Breast epithelium (tissue), 4 donors: ENCODE measurements around the gene SAC3D1. TPM values are rescaled to one million over a fixed set of nuclear protein-coding genes. Genes with fewer than 3 reads are reported as not detected.

ENCODE experiments used
- DNase-seq, 2 donors: peaks; one replicate each; pipeline ENCODE4 v3.0.0-alpha.2; 2019; ENCODE audit warnings: low spot score in 2 of 2
- H3K27ac ChIP-seq, 2 donors: fragments of 200-600 bp; sonication (generic) in 1 of 2; one replicate each; pipeline ENCODE4 v1.5.1; 2016 to 2019; ENCODE audit warnings: mild to moderate bottlenecking in 1 of 2
- H3K27me3 ChIP-seq, 2 donors: fragments of 200-600 bp; sonication (generic) in 1 of 2; one replicate each; pipeline versions ENCODE4 v1.5.1 to v1.6.0; 2017 to 2019; ENCODE audit warnings: control low read depth in 1 of 2, mild to moderate bottlenecking in 1 of 2
- H3K36me3 ChIP-seq: fragments of 200-600 bp; one replicate; pipeline ENCODE4 v1.5.1; 2019
- H3K4me1 ChIP-seq, 2 donors: fragments of 200-600 bp; sonication (generic); one replicate each; pipeline ENCODE4 v1.5.1; 2016 to 2019; ENCODE audit warnings: control low read depth in 1 of 2
- H3K4me3 ChIP-seq, 3 donors: fragments of 200-600 bp; sonication (generic); 1 replicate in 2 of 3; 2 replicates in 1 of 3; pipeline ENCODE4 v1.5.1; 2016 to 2019; ENCODE audit warnings: mild to moderate bottlenecking in 3 of 3, moderate library complexity in 2 of 3
- H3K9me3 ChIP-seq, 2 donors: fragments of 200-600 bp; sonication (generic) in 1 of 2; one replicate each; pipeline ENCODE4 v1.5.1; 2016 to 2019; ENCODE audit warnings: control low read depth in 1 of 2
- POLR2A ChIP-seq: fragments of 450-650 bp; IDR thresholded peaks from one replicate; pipeline ENCODE4 v1.6.1; 2016; ENCODE audit warnings: antibody characterized with exemption, mild to moderate bottlenecking, moderate library complexity
- POLR2AphosphoS5 ChIP-seq, 3 donors: sonication (generic); formaldehyde crosslinking; IDR thresholded peaks; one replicate each; pipeline ENCODE4 v1.6.1; 2017; ENCODE audit warnings: antibody characterized with exemption in 3 of 3
- intact Hi-C: fragments of 100-400 bp; cut with DNase I; formaldehyde crosslinking; loops from one replicate; pipeline ENCODE4 v1.15.1; 2023; ENCODE audit warnings: low total_unique reads
- total RNA-seq, 3 donors: library from RNA; depleted of rRNA; stranded (reverse); fragments of >200 nt; gene quantifications; one replicate each; pipeline ENCODE4 v1.1.0, GENCODE V29; 2016
- TF ChIP-seq, protein P1 (sequence below), 3 donors: fragments of 450-650 bp; IDR thresholded peaks; one replicate each; pipeline ENCODE4 v1.5.1; 2016 to 2017; ENCODE audit warnings: antibody characterized with exemption in 3 of 3, mild to moderate bottlenecking in 3 of 3, moderate library complexity in 3 of 3

The SAC3D1 gene
- total RNA-seq, 3 donors from 2014 or later, result 7.5 to 9.2 (median 7.5) TPM

- intact Hi-C loops, result no loop called here
- no peaks in the 10 kb centered on the region for H3K36me3 ChIP-seq
- H3K27me3 ChIP-seq, result no peaks in the 10 kb centered on the region
- TF ChIP-seq, protein P1, sequence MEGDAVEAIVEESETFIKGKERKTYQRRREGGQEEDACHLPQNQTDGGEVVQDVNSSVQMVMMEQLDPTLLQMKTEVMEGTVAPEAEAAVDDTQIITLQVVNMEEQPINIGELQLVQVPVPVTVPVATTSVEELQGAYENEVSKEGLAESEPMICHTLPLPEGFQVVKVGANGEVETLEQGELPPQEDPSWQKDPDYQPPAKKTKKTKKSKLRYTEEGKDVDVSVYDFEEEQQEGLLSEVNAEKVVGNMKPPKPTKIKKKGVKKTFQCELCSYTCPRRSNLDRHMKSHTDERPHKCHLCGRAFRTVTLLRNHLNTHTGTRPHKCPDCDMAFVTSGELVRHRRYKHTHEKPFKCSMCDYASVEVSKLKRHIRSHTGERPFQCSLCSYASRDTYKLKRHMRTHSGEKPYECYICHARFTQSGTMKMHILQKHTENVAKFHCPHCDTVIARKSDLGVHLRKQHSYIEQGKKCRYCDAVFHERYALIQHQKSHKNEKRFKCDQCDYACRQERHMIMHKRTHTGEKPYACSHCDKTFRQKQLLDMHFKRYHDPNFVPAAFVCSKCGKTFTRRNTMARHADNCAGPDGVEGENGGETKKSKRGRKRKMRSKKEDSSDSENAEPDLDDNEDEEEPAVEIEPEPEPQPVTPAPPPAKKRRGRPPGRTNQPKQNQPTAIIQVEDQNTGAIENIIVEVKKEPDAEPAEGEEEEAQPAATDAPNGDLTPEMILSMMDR (IDR thresholded peaks at IDR 0.05), result no peak
- no peak for TF ChIP-seq POLR2AphosphoS5 (IDR thresholded peaks at IDR 0.05)
- no peak for TF ChIP-seq POLR2A
- no peak overlapping the region for H3K4me3 ChIP-seq
- no peak for DNase-seq
- no peaks in the 10 kb centered on the region for H3K4me1 ChIP-seq
- H3K27ac ChIP-seq, result no peak overlapping the region
- no peaks in the 10 kb centered on the region for H3K9me3 ChIP-seq
Measured at GRCh38 chr11:65064847-65065240, 23.8 kb downstream of the SAC3D1 start.

- intact Hi-C loops, result no loop called here
Measured at GRCh38 chr11:65065851-65066250, 24.8 kb downstream of the SAC3D1 start.

GRCh38 chr11:65066315-65066714 lies 25.3 kb downstream of the SAC3D1 start:
- Histone ChIP-seq H3K9me3 (no peaks in the 10 kb centered on the region), H3K27ac (no peak overlapping the region), H3K4me1 (no peaks in the 10 kb centered on the region), H3K4me3 (no peak overlapping the region), H3K27me3 (no peaks in the 10 kb centered on the region), H3K36me3 (no peaks in the 10 kb centered on the region)
- no peak for DNase-seq
- intact Hi-C loops, result no loop called here
- TF ChIP-seq POLR2AphosphoS5 (IDR thresholded peaks at IDR 0.05), result no peak
- TF ChIP-seq, protein P1 (IDR thresholded peaks at IDR 0.05), result no peak
- no peak for TF ChIP-seq POLR2A

More at GRCh38 chr11:65065851-65066250, 24.8 kb downstream of the SAC3D1 start:
- no peaks in the 10 kb centered on the region for H3K9me3 ChIP-seq
- DNase-seq, result no peak
- no peak overlapping the region for H3K27ac ChIP-seq
- H3K27me3 ChIP-seq, result no peaks in the 10 kb centered on the region
- no peaks in the 10 kb centered on the region for H3K4me1 ChIP-seq
- H3K36me3 ChIP-seq, result no peaks in the 10 kb centered on the region
- no peak for TF ChIP-seq POLR2AphosphoS5 (IDR thresholded peaks at IDR 0.05)
- no peak for TF ChIP-seq POLR2A
- TF ChIP-seq, protein P1 (IDR thresholded peaks at IDR 0.05), result no peak
- no peak overlapping the region for H3K4me3 ChIP-seq

DNA sequence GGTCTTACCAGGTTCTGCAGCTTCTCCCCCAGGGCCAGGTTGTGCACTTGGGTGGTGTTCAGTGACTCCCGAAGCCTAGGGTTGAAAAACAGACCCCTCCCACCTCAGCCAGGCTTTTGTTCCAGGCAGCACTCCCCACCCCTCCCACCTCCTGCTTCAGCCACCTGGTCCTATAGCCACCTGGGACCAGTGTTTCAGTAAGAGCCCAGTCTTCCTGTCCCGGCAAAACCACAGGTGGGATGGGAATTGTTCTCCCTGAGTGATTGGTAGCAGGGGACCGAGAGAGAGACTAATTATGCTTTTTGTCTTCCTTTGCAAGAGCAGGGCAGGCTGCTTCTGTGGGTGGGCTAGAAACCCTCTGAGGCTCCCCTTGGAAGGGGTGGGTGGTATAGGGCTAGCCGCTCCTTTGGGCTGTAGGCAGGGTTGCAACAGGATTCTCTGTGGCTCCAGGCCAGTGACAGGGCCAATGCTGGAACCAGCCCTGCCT lies 25.8 kb downstream of the SAC3D1 start:
- H3K27ac ChIP-seq, result no peak overlapping the region
- H3K36me3 ChIP-seq, result no peaks in the 10 kb centered on the region
- no peak for TF ChIP-seq POLR2A
- TF ChIP-seq POLR2AphosphoS5 (IDR thresholded peaks at IDR 0.05), result no peak
- TF ChIP-seq, protein P1 (IDR thresholded peaks at IDR 0.05), result no peak
- no peaks in the 10 kb centered on the region for H3K4me1 ChIP-seq
- DNase-seq, result no peak
- no peaks in the 10 kb centered on the region for H3K27me3 ChIP-seq
- no peak overlapping the region for H3K4me3 ChIP-seq
- intact Hi-C loops, result no loop called here
- H3K9me3 ChIP-seq, result no peaks in the 10 kb centered on the region

GRCh38 chr11:65067446-65067845 lies 26.4 kb downstream of the SAC3D1 start:
- Histone ChIP-seq H3K4me1 (no peaks in the 10 kb centered on the region), H3K27ac (no peak overlapping the region), H3K9me3 (no peaks in the 10 kb centered on the region), H3K4me3 (no peak overlapping the region), H3K27me3 (no peaks in the 10 kb centered on the region), H3K36me3 (no peaks in the 10 kb centered on the region)
- TF ChIP-seq, protein P1 (IDR thresholded peaks at IDR 0.05), result no peak
- TF ChIP-seq POLR2AphosphoS5 (IDR thresholded peaks at IDR 0.05) (no peak), POLR2A (no peak)
- intact Hi-C loops, result no loop called here
- no peak for DNase-seq
